Thyroid gland (tissue), 4 donors: Measurements from ENCODE around the gene SNX14. TPM values are rescaled to one million over a fixed set of nuclear protein-coding genes. Genes with fewer than 3 reads are reported as not detected.

ENCODE experiments used
- DNase-seq, 2 donors: peaks; one replicate each; pipeline ENCODE4 v3.0.0-alpha.2; 2019
- H3K27ac ChIP-seq, 3 donors: fragments of 200-600 bp; sonication (generic); 1 replicate in 2 of 3; 2 replicates in 1 of 3; pipeline ENCODE4 v1.5.1; 2016 to 2019; ENCODE audit warnings: mild to moderate bottlenecking in 1 of 3, moderate library complexity in 1 of 3
- H3K27me3 ChIP-seq: fragments of 200-600 bp; sonication (generic); one replicate; pipeline ENCODE4 v1.5.1; 2019
- H3K36me3 ChIP-seq, 2 donors: fragments of 200-600 bp; sonication (generic); one replicate each; pipeline ENCODE4 v1.5.1; 2016 to 2019
- H3K4me1 ChIP-seq, 2 donors: fragments of 200-600 bp; sonication (generic); one replicate each; pipeline ENCODE4 v1.5.1; 2017 to 2019
- H3K4me3 ChIP-seq, 3 donors: fragments of 200-600 bp; sonication (generic); replicated peaks in 1 of 3; 1 replicate in 2 of 3; 2 replicates in 1 of 3; pipeline ENCODE4 v1.5.1; 2016; ENCODE audit warnings: mild to moderate bottlenecking in 1 of 3
- H3K9me3 ChIP-seq: fragments of 200-600 bp; sonication (generic); one replicate; pipeline ENCODE4 v1.5.1; 2017
- CTCF ChIP-seq, 6 experiments: fragments of 200-600 bp in 3 of 6; fragments of 450-650 bp in 3 of 6; sonication (generic) in 3 of 6; IDR thresholded peaks; one replicate each; pipeline ENCODE4 v1.5.1; 2016 to 2019; ENCODE audit warnings: antibody characterized with exemption in 6 of 6, mild to moderate bottlenecking in 2 of 6, inconsistent platforms in 1 of 6, moderate library complexity in 1 of 6
- POLR2A ChIP-seq, 2 donors: fragments of 450-650 bp; IDR thresholded peaks; one replicate each; pipeline ENCODE4 v1.6.1; 2017; ENCODE audit warnings: antibody characterized with exemption in 2 of 2, mild to moderate bottlenecking in 2 of 2, moderate library complexity in 1 of 2
- WGBS, 2 donors: methylation state at CpG; one replicate each; pipeline ENCODE4 v1.1.5; 2017; 5-methylcytosine and 5-hydroxymethylcytosine counted together
- intact Hi-C: fragments of 100-400 bp; cut with DNase I; formaldehyde crosslinking; loops from one replicate; pipeline ENCODE4 v1.15.1; 2023
- total RNA-seq, 4 donors: library from RNA; depleted of rRNA; stranded (reverse); fragments of >200 nt; gene quantifications; one replicate each; pipeline ENCODE4 v1.2.3, GENCODE V29; 2016

Gene SNX14
- total RNA-seq, 4 donors from 2014 or later: 94.9 to 160 (median 124) TPM

- TF ChIP-seq POLR2A (IDR thresholded peaks at IDR 0.05) (no peak), CTCF (IDR thresholded peaks at IDR 0.05) (no peak)
- 78 to 86% methylated on average over 8 of the region's 8 CpGs for WGBS, 2 donors
- H3K27ac ChIP-seq: peak overlapping the region in 1 of 3 donors; percentile 6
Measured at GRCh38 chr6:85482206-85482904, 111.3 kb downstream of the SNX14 start.

GRCh38 chr6:85479208-85479607, 114.5 kb downstream of the SNX14 start:
- intact Hi-C loops: no loop called here
- peaks cover 0 to 10% of the 10 kb centered on the region in 2 donors for H3K4me1 ChIP-seq
- no peaks in the 10 kb centered on the region for H3K36me3 ChIP-seq
- H3K27ac ChIP-seq: no peak overlapping the region
- TF ChIP-seq CTCF (IDR thresholded peaks at IDR 0.05) (no peak), POLR2A (IDR thresholded peaks at IDR 0.05) (no peak)
- no peaks in the 10 kb centered on the region for H3K27me3 ChIP-seq
- H3K4me3 ChIP-seq: no peak overlapping the region
- no peaks in the 10 kb centered on the region for H3K9me3 ChIP-seq
- 89 to 95% methylated on average over 1 of the region's 1 CpG for WGBS, 2 donors
- no peak for DNase-seq

More at GRCh38 chr6:85482206-85482904, 111.3 kb downstream of the SNX14 start:
- Histone ChIP-seq H3K4me3 (no peak overlapping the region), H3K36me3 (no peaks in the 10 kb centered on the region), H3K4me1 (peaks cover 0 to 10% of the 10 kb centered on the region in 2 donors), H3K27me3 (no peaks in the 10 kb centered on the region), H3K9me3 (no peaks in the 10 kb centered on the region)
- intact Hi-C loops: loop anchor here (2.0 kb wide), 1 partner anchor 130 kb away; no protein-coding TSS in a partner anchor
- DNase-seq: no peak

GRCh38 chr6:85476532-85476931, 117.1 kb downstream of the SNX14 start:
- 94 to 95% methylated on average over 4 of the region's 4 CpGs for WGBS, 2 donors
- Histone ChIP-seq H3K9me3 (no peaks in the 10 kb centered on the region), H3K4me3 (no peak overlapping the region), H3K27ac (no peak overlapping the region), H3K27me3 (no peaks in the 10 kb centered on the region), H3K36me3 (no peaks in the 10 kb centered on the region), H3K4me1 (no peaks in the 10 kb centered on the region)
- no peak for TF ChIP-seq CTCF (IDR thresholded peaks at IDR 0.05)
- no peak for TF ChIP-seq POLR2A (IDR thresholded peaks at IDR 0.05)
- intact Hi-C loops: no loop called here
- no peak for DNase-seq

GRCh38 chr6:85473748-85474147, 119.9 kb downstream of the SNX14 start:
- intact Hi-C loops: no loop called here
- TF ChIP-seq CTCF (IDR thresholded peaks at IDR 0.05) (no peak), POLR2A (IDR thresholded peaks at IDR 0.05) (no peak)
- no peak overlapping the region for H3K4me3 ChIP-seq
- no peak overlapping the region for H3K27ac ChIP-seq
- no peaks in the 10 kb centered on the region for H3K36me3 ChIP-seq
- peaks cover 0 to 7% of the 10 kb centered on the region in 2 donors for H3K4me1 ChIP-seq
- H3K27me3 ChIP-seq: no peaks in the 10 kb centered on the region
- no peak for DNase-seq
- H3K9me3 ChIP-seq: no peaks in the 10 kb centered on the region
- WGBS, 2 donors: 90 to 97% methylated on average over 1 of the region's 1 CpG

- no peak overlapping the region for H3K27ac ChIP-seq
- DNase-seq: no peak
- TF ChIP-seq CTCF (IDR thresholded peaks at IDR 0.05) (no peak), POLR2A (IDR thresholded peaks at IDR 0.05) (no peak)
- no peaks in the 10 kb centered on the region for H3K36me3 ChIP-seq
- peaks cover 0 to 7% of the 10 kb centered on the region in 2 donors for H3K4me1 ChIP-seq
- intact Hi-C loops: no loop called here
- H3K9me3 ChIP-seq: no peaks in the 10 kb centered on the region
- WGBS, 2 donors: 86 to 95% methylated on average over 1 of the region's 1 CpG
- no peaks in the 10 kb centered on the region for H3K27me3 ChIP-seq
- H3K4me3 ChIP-seq: no peak overlapping the region
Measured at GRCh38 chr6:85472744-85473143, 120.9 kb downstream of the SNX14 start.
